HG02763 (cell line): ENCODE results near the gene HSPB8.

ENCODE experiments used
- ATAC-seq: cut with Tn5 transposase; IDR thresholded peaks from one replicate; pipeline ENCODE4 v1.9.1; 2021; ENCODE audit warnings: mild to moderate bottlenecking, moderate library complexity; ENCODE audit not compliant: unreplicated experiment

Gene HSPB8

DNA sequence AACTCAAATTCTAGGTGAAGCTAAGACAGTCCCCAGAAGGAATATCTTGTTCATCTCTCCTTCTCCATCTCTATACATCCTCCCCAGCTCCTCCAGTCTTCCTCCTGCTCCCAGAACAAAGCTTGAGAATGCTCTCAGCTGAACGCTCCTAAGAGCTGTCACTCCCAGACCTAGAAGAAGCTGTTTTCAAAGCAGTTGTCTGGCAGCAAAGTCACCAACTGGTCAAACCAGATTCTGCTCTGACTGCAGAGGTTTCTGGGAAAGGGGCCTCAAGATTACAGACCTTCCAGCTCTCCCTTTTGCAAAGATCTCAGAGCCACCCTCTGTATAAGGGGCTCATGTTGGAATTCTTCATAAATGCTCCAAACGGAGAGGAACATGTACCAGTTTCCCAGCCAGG lies 9.6 kb upstream of the HSPB8 start:
- no peak for ATAC-seq

DNA sequence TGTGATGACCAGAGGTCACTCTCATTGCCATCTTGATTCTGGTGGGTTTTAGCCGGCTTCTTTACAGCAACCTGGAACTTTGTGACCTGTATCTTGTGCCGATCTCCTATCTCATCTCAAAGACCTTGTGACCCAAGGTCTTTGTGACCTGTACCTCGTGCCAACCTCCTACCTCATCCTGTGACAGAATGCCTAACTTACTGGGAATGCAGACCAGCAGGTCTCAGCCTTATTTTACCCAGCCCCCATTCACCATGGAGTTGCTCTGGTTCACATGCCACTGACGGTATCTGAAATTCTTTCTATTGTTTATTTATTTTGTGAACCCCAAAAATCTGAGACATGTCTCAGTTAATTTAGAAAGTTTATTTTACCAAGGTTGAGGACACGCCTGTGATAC lies 7.4 kb upstream of the HSPB8 start:
- no peak for ATAC-seq

DNA sequence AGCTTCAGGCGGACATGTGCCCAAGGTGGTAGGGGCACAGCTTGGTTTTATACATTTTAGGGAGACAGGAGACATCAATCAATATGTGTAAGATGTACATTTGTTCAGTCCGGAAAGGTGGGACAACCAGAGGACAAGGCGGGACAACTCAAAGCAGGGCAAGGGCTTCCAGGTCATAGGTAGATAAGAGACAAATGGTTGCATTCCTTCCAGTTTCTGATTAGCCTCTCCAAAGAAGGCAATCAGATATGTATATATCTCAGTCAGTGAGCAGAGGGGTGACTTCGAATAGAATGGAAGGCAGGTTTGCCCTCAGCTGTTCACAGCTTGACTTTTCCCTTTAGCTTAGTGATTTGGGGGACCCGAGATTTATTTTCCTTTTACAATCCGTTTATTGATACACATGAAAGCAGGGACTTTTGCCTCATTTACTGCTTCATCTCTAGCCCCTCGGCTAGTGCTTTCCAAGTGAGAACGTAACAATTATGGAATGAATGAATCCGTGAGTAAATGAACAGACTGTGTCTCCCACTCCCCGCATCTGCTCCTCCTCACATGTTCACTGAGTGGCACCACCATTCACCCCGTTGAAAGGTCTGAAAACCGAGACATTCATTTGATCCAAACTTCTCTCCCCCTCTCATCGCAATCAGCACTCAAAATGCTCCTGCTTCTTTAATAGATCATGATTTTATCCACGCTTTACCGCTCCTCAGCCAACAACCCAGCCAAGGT lies 6.9 kb upstream of the HSPB8 start:
- no peak for ATAC-seq

DNA sequence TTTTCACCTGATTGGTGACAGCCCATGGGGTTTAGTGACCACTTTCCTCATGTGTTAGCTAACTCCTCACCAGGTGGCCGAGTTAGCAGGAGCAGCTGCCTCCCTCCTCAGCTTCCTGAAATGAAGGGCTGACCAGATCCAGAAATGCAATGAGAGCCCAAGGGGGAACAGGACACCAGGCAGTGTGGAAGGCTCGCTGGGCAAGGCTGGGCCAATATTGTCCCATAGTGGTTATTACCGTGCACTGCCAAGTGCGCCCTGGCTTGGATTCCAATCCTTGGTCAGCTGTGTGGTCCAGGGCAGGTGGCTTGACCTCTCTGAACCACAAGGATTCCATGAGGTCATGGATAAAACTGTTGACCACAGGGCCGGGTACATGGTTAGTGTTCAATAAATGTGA lies 3.6 kb upstream of the HSPB8 start:
- ATAC-seq, result no peak

DNA sequence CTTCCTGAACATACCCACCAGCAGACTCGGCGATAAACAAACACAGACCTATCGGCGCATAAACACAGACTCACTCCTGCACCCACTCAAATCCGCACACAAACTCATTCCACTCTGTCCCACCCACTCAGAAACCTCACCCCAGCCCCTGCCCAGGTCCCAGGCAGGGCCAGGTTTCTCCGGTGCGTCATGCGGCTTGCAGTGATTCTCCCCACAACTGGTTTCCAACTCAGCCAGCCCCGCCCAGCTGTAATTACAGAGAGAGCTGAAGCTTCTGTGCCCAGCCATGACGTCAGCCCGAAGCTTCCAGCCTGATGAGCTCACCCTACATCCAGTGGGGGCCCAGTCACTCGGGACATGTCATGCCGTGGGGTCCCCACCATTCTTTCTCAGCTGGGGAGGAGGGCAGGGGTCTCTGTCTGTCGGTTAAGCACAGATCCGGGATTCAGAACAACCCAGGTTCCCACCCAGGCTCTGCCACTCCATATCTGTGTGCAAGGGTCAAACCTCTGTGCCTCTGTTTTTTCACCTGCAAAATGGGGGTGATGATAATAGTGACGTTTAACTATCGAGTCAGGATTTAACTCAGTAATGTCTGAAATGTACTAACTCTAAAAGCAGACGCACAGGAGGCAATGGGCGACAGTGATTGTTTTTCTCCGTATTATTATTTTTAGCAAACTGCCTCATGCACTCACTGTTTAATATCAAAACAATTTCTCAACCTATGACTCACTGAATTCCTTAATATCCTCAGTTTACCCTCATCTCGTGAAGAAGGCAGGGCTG lies 2.3 kb upstream of the HSPB8 start:
- no peak for ATAC-seq

DNA sequence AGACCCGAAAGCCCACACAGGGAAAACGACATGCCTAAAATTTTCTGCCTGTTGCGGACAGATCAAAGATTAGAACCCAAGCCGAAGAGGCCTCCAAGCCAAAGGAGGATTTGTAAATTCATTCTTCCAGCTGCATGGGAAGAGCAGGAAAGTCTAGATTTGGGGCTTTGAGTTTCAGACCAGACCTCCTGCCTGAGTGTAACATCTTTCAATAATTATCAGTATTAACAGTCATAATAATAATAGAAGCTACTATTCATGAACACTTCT lies 1.7 kb upstream of the HSPB8 start:
- no peak for ATAC-seq

DNA sequence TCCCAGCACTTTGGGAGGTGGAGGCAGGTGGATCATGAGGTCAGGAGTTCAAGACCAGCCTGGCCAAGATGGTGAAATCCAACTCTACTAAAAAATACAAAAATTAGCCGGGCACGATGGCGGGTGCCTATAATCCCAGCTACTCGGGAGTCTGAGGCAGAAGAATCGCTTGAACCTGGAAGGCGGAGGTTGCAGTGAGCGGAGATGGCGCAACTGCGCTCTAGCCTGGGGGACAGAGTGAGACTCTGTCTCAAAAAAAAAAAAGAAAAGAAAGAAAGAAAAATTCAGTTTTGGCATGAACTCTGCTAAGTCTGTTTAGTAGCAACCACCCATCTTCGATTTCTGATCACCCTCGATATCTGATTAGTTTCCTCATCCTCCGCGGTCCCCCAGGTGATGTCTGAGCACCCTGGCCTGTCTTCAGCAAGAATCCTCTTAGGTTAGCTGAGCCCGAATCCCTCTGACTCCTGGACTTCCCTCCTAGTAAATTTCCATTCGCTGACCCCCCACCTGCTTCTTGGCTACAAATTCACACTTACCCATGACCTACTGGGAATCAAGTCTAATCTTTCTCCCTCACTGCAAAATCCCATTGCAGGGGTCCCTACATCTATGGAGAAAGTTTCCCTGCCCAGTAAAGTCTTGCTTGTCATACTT lies 879 bp upstream of the HSPB8 start:
- no peak for ATAC-seq

DNA sequence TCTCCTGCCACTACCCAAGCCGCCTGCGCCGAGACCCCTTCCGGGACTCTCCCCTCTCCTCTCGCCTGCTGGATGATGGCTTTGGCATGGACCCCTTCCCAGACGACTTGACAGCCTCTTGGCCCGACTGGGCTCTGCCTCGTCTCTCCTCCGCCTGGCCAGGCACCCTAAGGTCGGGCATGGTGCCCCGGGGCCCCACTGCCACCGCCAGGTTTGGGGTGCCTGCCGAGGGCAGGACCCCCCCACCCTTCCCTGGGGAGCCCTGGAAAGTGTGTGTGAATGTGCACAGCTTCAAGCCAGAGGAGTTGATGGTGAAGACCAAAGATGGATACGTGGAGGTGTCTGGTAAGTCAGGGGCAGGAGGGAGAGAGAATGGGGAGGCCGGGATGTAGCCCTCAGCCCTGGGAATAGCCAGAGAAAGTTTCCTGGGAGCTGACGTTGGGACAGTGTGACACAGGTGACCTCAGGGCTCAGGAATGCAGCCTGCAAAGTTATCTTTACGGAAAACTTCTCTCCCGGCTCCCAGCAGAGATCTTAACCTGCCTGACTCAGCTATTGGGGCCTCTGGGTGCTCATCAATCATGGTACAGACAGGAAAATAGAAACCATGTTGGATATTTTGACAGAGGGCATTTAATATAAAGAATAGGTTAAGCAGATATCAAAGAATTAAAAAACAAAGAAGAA lies 747 bp downstream of the HSPB8 start:
- no peak for ATAC-seq

DNA sequence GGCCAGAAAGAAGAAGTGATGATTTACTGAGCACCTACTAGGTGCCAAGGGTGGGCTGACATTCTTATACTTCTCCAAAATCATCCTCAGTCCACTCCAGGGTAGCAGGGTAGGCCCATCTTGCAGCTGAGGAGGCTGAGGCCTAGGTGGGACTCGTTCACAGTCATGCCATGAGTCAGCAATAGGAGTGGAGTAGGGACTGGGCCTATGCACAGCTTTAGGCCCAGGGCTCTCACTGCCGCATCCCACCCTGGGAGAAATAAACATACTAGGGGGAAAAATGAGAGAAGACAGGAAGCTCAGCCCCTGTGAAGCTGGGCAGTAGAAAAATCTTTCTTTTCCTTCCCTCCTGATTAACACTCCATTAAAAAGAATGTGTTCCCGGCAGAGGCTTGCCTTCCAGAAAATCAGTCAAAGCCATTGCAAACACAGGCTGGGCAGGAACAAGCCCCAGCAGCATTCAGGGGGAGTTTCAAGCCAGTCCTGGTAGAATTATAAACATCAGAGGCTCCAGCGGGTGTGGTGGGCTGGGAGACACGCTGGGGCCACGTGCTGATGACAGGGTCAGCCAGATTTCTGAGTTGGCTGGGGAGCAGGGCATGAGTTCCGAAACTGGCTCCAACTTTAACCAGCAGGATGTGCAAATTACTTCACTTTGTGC lies 1.8 kb downstream of the HSPB8 start:
- no peak for ATAC-seq

DNA sequence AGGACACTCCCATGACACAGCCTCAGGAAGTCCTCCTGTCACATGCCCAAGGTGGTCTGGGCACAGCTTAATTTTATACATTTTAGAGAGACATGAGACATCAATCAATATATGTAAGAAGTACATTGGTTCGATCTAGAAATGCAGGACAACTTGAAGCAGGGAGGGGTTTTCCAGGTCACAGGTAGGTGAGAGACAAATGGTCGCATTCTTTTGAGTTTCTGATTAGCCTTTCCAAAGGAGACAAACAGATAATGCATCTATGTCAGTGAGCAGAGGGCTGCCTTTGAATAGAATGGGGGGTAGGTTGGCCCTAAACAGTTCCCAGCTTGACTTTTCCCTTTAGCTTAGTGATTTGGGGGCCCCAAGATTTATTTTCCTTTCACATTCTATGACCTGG lies 2.5 kb downstream of the HSPB8 start:
- no peak for ATAC-seq

DNA sequence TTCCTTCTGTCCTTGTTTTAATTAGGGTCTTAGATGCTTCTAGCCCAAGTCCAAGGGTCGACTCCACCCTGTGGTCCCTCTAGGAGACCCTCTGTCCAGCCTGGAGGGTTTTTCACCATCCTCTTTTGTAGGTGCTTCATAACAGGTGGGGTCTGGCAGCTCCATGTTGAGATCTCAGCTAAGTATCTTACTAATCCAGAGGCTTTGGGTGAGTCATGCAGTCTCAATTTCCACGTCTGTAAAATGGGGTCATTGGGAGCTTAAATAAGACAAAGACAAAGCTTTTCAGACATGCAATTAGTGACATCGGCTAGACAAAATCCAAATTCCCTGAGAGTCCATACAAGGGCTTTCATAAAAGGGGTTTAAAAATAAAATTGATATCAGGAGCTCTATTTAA lies 3.2 kb downstream of the HSPB8 start:
- no peak for ATAC-seq

DNA sequence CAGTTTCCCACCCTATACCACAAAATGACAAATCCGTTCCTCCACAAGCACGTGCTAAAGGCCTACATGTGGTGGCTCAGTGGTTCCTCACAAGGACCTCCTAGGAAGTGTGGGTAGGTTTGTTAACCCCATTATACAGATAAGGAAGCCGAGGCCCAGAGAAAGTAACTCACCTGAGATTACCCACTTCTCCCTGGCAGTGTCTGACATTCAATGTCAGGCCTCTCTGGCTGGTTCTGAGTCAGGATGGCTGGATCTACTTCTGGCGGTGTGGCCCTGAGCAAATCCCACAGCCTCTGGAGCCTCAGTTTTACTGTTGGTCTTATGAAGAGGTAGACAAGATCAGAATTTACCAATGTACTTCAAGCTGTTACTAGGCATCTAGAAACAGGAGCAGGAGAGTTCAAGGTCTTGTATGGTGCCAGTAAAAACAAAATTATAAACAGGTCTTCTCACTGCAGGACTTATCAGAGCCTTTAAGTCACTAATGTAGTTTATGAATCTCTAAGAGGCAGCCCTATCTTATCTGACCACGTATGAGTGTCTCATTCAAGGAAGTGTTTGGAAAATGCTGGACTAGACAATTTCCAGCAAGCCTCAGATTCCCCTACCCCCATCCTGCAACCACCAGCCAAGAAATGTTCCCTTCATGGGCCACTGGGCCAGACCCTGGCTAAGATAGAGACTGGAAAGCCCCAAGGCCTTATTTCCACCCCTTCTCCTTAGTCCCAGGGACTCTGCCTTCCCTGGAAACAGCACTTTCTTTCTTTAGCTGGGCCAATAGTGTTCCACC lies 4.2 kb downstream of the HSPB8 start:
- no peak for ATAC-seq

DNA sequence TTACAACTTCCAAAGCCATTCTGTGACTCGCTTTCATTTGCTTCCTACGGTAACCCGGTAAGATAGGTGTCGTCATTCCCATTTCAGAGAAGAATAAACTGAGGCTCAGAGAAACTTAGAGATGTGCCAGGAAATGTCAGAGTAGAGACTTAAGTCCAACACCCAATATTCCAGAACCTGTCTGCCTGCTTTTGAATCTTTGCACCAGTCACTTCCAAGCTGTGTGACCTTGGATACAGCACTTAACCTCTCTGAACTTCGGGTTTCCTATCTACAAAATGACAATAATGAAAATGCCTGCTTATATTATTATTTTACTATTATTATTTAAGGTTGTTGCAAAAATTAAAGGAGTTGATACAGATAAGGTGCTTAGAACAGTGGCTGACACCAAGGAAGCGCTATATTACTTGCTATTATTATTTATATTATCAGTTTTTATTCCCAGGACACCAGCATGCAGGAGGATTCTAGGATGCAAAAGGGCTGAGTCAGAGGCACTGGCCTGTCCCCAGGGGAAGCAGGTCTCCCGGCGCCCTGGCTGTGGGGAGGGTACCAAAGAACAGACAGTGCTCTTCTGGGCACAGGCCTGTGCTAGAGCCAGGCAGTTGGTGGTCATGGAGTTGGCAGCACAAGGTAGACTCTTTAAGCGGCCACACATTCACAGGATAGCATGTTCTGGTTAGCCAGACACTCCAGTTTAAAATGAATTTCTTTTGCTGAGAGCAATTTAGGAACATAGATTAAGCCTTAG lies 5.4 kb downstream of the HSPB8 start:
- ATAC-seq, result no peak

DNA sequence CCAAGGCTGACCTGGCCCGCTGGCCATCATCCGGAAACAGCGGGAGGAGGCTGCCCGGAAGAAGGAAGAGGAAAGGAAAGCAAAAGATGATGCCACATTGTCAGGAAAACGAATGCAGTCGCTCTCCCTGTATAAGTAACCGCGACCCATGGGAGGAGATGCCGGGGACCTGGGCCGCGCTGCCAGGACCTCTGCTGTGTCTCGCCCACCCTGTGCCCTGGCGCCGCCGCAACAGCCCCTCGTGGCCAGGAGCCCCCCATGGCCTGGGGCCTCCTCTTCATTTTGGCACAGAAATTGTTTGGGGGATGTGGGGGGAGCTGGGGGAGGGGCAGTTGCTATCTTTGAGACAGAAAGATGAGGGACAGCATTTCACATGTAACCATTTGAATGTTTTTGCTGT lies 16.5 kb downstream of the HSPB8 start:
- ATAC-seq, result no peak

DNA sequence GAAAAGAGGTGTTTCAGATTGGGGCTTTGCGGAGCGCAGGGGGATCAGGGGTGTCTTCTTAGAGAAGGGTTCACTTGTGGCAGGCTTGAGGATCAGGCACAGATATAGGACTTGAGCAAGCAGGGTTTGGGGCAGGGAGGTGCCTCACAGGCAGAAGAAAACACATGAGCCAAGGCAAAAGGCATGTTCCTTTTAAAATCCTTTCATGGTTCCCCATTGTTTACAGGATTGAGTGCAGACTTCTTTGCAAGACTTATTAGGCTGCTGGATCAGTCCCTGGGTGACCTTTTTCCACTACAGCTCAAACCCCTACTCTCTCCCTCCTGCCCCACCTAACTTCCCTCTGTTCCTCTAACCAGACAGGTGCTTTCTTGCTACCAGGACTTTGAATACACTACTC lies 19.7 kb downstream of the HSPB8 start:
- ATAC-seq, result no peak

DNA sequence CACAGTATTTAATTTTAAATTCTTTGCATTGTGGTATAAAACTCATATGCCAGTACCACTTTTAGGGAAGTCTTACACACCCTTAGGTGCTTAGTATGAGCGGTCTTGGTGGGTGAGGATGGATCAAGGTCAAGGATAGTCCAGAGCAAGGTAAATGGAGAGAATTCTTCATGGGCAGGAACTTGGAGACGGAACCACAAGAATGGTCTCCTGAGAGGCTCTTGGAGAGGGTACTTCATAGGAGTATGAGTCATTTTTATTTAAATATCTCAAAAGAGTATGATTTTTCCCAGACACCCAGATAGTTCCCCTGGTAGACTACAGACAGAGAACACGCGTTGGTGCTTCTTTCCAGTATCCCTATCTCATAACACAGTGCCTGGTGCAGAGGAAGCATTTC lies 21.9 kb downstream of the HSPB8 start:
- no peak for ATAC-seq

DNA sequence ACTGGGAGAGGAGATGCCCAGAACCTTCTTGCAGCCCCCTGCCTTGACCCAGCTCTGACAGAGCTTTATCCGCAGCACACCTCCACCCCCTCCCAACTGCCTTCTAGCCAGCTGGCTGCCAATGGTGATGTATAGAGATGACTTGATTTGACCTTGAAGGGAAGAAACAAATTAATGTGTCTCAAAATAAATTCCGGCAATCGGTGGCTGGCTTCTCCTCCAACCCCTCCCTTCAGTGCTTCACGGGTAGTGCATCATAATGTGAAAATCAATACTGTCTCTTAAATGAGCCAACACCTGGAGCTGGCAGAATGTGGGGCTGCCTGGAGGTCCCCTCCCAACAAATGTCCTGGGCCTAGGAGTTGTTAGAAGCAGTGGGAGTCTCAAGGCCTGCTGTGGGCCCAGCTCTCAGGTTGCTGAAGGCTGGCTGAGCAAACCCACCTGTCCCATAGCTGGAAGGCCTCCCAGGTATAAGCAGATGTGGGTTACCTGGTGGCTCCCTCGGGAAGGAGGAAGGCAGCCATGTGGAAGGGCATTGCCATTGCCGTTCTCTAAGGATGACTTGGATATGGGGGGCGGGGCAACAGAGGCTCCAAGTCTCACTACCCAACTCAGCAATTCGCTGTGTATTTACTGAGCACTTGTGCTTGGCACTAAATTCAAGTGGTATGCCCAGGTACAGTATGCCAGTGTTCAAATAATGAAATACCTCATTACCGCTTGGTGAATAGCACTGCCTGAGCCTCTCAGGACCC lies 23.2 kb downstream of the HSPB8 start:
- ATAC-seq, result no peak

DNA sequence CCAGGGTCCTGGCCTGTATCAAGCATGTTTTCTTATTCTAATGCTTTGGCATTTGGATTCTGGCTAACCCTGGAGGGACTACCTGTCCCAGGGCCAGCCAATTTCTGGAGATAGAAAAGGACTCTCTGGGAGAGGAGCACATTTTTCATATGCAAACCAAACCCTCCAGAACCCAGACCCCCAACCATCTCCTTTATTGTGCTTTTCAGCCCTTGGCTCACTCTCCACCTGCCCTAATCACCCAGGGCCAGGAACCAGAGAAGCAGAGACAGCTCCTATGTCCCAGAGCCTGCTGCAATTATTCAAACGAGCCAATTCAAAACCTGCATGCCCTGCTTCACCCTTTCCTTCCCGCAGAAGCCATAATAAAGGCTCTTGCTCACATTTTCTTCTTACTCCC lies 23.8 kb downstream of the HSPB8 start:
- ATAC-seq, result no peak

DNA sequence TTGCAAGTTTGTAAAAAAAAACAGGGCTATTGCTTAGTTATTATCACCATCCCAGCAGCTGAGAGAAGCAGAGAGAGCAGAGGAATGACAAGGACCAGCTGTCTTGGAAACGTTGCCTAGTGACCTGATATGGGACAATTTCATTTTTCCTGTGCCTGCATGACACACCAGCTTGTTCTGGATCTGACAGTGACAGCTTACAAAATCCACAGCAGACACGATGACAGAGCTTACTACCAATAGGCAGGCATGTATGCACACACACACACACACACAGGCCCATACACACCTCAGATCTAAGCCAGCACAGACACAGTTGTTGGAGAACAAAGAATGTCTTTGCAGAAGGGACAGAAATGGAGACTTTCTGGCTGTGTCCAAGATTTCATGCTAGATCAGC lies 25.4 kb downstream of the HSPB8 start:
- ATAC-seq, result no peak
